Measurements from ENCODE around the gene CD2.
"Not testable (repeated sequence)": the region's sequence is repeated elsewhere in the genome, so short reads cannot be mapped to it uniquely, and the experiment has no call there.

CD2 gene

GRCh38 chr1:116731439-116731838 lies 22.8 kb upstream of the CD2 start:
- no peak for DNase-seq (ENCODE audit: low read depth)

- DNase-seq (ENCODE audit: low read depth): no peak
Observed at GRCh38 chr1:116732726-116733125, 21.5 kb upstream of the CD2 start.

- DNase-seq (ENCODE audit: low read depth): no peak
Observed at GRCh38 chr1:116733476-116734365, 20.5 kb upstream of the CD2 start.

- no peak for DNase-seq (ENCODE audit: low read depth)
Observed at GRCh38 chr1:116735246-116735645, 19.0 kb upstream of the CD2 start.

- peak; percentile 17 for DNase-seq (ENCODE audit: low read depth)
Observed at GRCh38 chr1:116737020-116737854, 17.0 kb upstream of the CD2 start.

GRCh38 chr1:116737855-116738321 lies 16.3 kb upstream of the CD2 start:
- no peak for DNase-seq (ENCODE audit: low read depth)

- DNase-seq (ENCODE audit: low read depth): no peak
Observed at GRCh38 chr1:116738673-116739370, 15.4 kb upstream of the CD2 start.

- DNase-seq (ENCODE audit: low read depth): no peak
Observed at GRCh38 chr1:116739371-116740012, 14.7 kb upstream of the CD2 start.

GRCh38 chr1:116740296-116740695 lies 13.9 kb upstream of the CD2 start:
- DNase-seq (ENCODE audit: low read depth): no peak

- no peak for DNase-seq (ENCODE audit: low read depth)
Observed at GRCh38 chr1:116740746-116741145, 13.5 kb upstream of the CD2 start.

GRCh38 chr1:116741836-116742565 lies 12.2 kb upstream of the CD2 start:
- DNase-seq (ENCODE audit: low read depth): no peak

GRCh38 chr1:116743535-116743934 lies 10.7 kb upstream of the CD2 start:
- no peak for DNase-seq (ENCODE audit: low read depth)

- DNase-seq (ENCODE audit: low read depth): no peak
Observed at GRCh38 chr1:116748272-116748671, 6.0 kb upstream of the CD2 start.

- no peak for DNase-seq (ENCODE audit: low read depth)
Observed at GRCh38 chr1:116751146-116751545, 3.1 kb upstream of the CD2 start.

GRCh38 chr1:116751621-116752020 lies 2.6 kb upstream of the CD2 start:
- DNase-seq (ENCODE audit: low read depth): no peak

GRCh38 chr1:116753312-116753711 lies 918 bp upstream of the CD2 start:
- DNase-seq (ENCODE audit: low read depth): no peak

GRCh38 chr1:116755066-116755465 lies 836 bp downstream of the CD2 start:
- DNase-seq (ENCODE audit: low read depth): no peak

GRCh38 chr1:116755681-116756080 lies 1.5 kb downstream of the CD2 start:
- no peak for DNase-seq (ENCODE audit: low read depth)

GRCh38 chr1:116756092-116756491 lies 1.9 kb downstream of the CD2 start:
- DNase-seq (ENCODE audit: low read depth): not testable (repeated sequence)

GRCh38 chr1:116758456-116758815 lies 4.2 kb downstream of the CD2 start:
- DNase-seq (ENCODE audit: low read depth): not testable (repeated sequence)

- no peak for DNase-seq (ENCODE audit: low read depth)
Observed at GRCh38 chr1:116759636-116760035, 5.4 kb downstream of the CD2 start.
